GM12873 (cell line): ENCODE measurements around the gene KCNMB2.

Source experiments
- TF ChIP-seq, protein P1 (sequence below): IDR thresholded peaks from 2 replicates; pipeline ENCODE4 v1.5.1; 2012; ENCODE audit warnings: low read depth, mild to moderate bottlenecking, moderate library complexity, low read length, control low read depth; ENCODE audit not compliant: insufficient read depth; ENCODE audit errors: missing control alignments

The KCNMB2 gene

GRCh38 chr3:178522200-178523052, 13.8 kb upstream of the KCNMB2 start:
- TF ChIP-seq, protein P1, sequence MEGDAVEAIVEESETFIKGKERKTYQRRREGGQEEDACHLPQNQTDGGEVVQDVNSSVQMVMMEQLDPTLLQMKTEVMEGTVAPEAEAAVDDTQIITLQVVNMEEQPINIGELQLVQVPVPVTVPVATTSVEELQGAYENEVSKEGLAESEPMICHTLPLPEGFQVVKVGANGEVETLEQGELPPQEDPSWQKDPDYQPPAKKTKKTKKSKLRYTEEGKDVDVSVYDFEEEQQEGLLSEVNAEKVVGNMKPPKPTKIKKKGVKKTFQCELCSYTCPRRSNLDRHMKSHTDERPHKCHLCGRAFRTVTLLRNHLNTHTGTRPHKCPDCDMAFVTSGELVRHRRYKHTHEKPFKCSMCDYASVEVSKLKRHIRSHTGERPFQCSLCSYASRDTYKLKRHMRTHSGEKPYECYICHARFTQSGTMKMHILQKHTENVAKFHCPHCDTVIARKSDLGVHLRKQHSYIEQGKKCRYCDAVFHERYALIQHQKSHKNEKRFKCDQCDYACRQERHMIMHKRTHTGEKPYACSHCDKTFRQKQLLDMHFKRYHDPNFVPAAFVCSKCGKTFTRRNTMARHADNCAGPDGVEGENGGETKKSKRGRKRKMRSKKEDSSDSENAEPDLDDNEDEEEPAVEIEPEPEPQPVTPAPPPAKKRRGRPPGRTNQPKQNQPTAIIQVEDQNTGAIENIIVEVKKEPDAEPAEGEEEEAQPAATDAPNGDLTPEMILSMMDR, result no peak

GRCh38 chr3:178525251-178525650, 11.0 kb upstream of the KCNMB2 start:
- TF ChIP-seq, protein P1, result no peak

GRCh38 chr3:178526291-178526690, 9.9 kb upstream of the KCNMB2 start:
- TF ChIP-seq, protein P1, result no peak

GRCh38 chr3:178527981-178528380, 8.3 kb upstream of the KCNMB2 start:
- TF ChIP-seq, protein P1, result no peak

GRCh38 chr3:178529606-178530225, 6.5 kb upstream of the KCNMB2 start:
- TF ChIP-seq, protein P1, result no peak

- TF ChIP-seq, protein P1, result no peak
Measured at GRCh38 chr3:178532476-178532875, 3.8 kb upstream of the KCNMB2 start.

GRCh38 chr3:178537122-178537705, 978 bp downstream of the KCNMB2 start:
- TF ChIP-seq, protein P1, result no peak
